Mononuclear cell (primary cell): ENCODE data around the gene LRMDA. TPM values are rescaled to one million over a fixed set of nuclear protein-coding genes. Genes with fewer than 3 reads are reported as not detected.

Source experiments
- H3K27me3 ChIP-seq: 2 replicates; pipeline ENCODE4 v1.6.0; 2011; ENCODE audit warnings: low read length, control low read depth; ENCODE audit not compliant: insufficient read depth
- H3K4me1 ChIP-seq: 2 replicates; pipeline ENCODE4 v1.5.1; 2011; ENCODE audit warnings: mild to moderate bottlenecking, low read length, control low read depth; ENCODE audit not compliant: insufficient read depth
- H3K4me3 ChIP-seq: 2 replicates; pipeline ENCODE4 v1.5.1; 2011; ENCODE audit warnings: mild to moderate bottlenecking, low read length, moderate library complexity
- H3K9me3 ChIP-seq: 2 replicates; pipeline ENCODE4 v1.5.1; 2011; ENCODE audit warnings: low read depth, mild to moderate bottlenecking, control low read depth, low read length
- total RNA-seq: library from RNA; depleted of rRNA; stranded (reverse); fragments of >200 nt; gene quantifications from one replicate; pipeline ENCODE4 v1.2.3, GENCODE V29; 2012

Gene LRMDA
- total RNA-seq, 1 donor = 7.6 TPM

DNA sequence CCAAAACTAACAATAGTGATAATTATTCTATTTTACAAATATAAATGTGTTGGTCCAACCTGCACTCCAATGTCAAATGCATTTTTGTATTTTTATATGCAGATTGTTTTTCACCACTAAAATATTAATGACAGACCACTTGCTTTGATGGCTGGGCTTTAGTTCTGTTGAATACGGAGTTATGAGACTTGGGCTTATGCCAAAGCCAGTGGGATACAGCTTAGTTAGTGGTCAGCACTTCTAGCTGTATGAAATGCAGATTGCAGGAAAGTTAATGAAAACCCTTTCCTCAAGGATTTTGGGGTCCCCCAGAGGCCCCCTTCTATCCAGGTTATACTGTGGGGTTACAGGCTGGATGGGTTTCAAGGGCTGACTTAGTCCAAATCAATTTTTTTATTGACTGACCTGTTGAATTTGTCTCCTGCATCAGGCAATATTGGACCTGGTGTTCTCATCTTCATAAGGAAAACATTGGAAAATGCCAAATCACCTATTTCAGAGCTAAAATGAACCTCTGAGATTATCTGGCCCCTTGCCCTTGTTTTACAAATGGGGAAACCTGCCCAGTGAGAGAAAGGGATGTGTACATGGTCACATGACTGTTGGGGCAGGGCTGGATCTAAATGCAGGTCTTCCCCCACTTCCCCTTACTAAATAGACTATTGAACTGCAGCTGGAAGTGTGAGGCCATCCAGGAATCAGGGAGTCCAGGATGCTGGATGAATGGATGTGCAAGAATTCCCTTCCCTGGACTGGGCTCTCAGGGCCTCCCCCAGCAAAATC lies 1120.9 kb downstream of the LRMDA start:
- H3K9me3 ChIP-seq = no peaks in the 10 kb centered on the region
- no peak overlapping the region for H3K4me3 ChIP-seq
- no peaks in the 10 kb centered on the region for H3K4me1 ChIP-seq
- no peaks in the 10 kb centered on the region for H3K27me3 ChIP-seq

GRCh38 chr10:76553263-76554032 lies 1122.0 kb downstream of the LRMDA start:
- no peaks in the 10 kb centered on the region for H3K9me3 ChIP-seq
- H3K4me1 ChIP-seq = no peaks in the 10 kb centered on the region
- no peaks in the 10 kb centered on the region for H3K27me3 ChIP-seq
- H3K4me3 ChIP-seq = no peak overlapping the region

- H3K4me1 ChIP-seq = no peaks in the 10 kb centered on the region
- H3K4me3 ChIP-seq = no peak overlapping the region
- no peaks in the 10 kb centered on the region for H3K9me3 ChIP-seq
- no peaks in the 10 kb centered on the region for H3K27me3 ChIP-seq
Measured at GRCh38 chr10:76554033-76554408, 1122.6 kb downstream of the LRMDA start.

- no peaks in the 10 kb centered on the region for H3K27me3 ChIP-seq
- H3K4me1 ChIP-seq = no peaks in the 10 kb centered on the region
- no peaks in the 10 kb centered on the region for H3K9me3 ChIP-seq
- H3K4me3 ChIP-seq = no peak overlapping the region
Measured at GRCh38 chr10:76554478-76554877, 1123.1 kb downstream of the LRMDA start.

GRCh38 chr10:76555067-76555670 lies 1123.7 kb downstream of the LRMDA start:
- Histone ChIP-seq H3K9me3 (no peaks in the 10 kb centered on the region), H3K27me3 (no peaks in the 10 kb centered on the region), H3K4me1 (no peaks in the 10 kb centered on the region), H3K4me3 (no peak overlapping the region)

DNA sequence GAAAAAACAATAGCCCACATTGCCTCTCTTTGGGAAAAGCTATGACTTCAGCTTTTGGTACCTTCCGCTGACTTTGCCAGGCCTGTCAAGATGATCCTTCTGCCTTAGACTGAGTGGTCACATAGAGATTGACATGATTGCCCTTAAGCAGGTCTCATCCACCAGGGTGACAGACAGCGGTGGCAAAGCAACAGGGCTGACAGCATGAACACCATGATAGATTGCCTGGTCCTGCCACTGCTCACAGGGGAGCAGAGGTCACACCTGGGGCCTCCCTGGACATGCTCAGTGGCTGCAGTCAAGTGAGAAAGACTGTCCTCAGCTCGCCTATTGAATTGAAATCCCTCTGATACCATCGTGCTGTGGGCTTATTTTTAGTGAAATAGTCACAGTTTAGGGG lies 1125.9 kb downstream of the LRMDA start:
- Histone ChIP-seq H3K4me3 (no peak overlapping the region), H3K9me3 (no peaks in the 10 kb centered on the region), H3K4me1 (no peaks in the 10 kb centered on the region), H3K27me3 (no peaks in the 10 kb centered on the region)

- Histone ChIP-seq H3K9me3 (no peaks in the 10 kb centered on the region), H3K4me3 (no peak overlapping the region), H3K27me3 (no peaks in the 10 kb centered on the region), H3K4me1 (no peaks in the 10 kb centered on the region)
Measured at GRCh38 chr10:76558586-76558985, 1127.2 kb downstream of the LRMDA start.

- H3K4me1 ChIP-seq = no peaks in the 10 kb centered on the region
- no peaks in the 10 kb centered on the region for H3K27me3 ChIP-seq
- H3K9me3 ChIP-seq = no peaks in the 10 kb centered on the region
- H3K4me3 ChIP-seq = no peak overlapping the region
Measured at GRCh38 chr10:76558996-76559891, 1127.8 kb downstream of the LRMDA start.

DNA sequence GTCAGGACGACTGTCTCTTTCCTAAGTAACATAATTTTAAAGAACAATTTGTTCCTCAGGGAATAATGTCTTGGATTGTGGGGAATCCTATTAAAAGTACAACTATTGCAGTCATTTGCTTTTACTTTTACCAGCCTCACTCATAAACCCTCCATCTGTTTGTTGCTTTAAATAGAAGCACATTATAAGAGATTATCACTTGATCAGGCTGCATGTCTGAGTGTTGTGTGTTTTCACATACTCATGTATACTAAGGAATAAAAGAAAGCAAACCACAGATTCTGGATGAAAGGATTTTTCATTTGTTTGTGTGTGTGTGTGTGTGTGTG lies 1128.4 kb downstream of the LRMDA start:
- Histone ChIP-seq H3K4me1 (no peaks in the 10 kb centered on the region), H3K27me3 (no peaks in the 10 kb centered on the region), H3K4me3 (no peak overlapping the region), H3K9me3 (no peaks in the 10 kb centered on the region)

GRCh38 chr10:76560338-76560737 lies 1128.9 kb downstream of the LRMDA start:
- Histone ChIP-seq H3K4me3 (no peak overlapping the region), H3K9me3 (no peaks in the 10 kb centered on the region), H3K4me1 (no peaks in the 10 kb centered on the region), H3K27me3 (no peaks in the 10 kb centered on the region)

GRCh38 chr10:76563286-76563685 lies 1131.9 kb downstream of the LRMDA start:
- H3K4me1 ChIP-seq = no peaks in the 10 kb centered on the region

DNA sequence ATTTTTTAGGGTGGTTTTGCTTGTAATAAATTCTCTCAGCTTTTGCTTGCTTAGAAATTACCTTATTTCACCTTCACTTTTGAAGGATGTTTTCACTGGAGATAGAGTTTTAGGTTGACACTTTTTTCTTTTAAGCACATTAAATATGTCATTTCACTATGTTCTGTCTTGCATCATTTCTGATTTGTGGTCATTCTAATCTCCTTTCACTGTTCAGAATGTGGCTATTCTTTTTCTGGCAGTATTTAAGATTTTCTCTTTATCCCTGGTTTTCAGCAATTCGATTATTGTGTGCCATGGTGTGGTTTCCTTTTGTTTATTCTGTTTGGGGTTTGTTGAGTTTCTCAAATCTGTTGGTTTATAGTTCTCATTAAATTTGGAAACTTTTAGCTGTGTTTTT lies 1140.6 kb downstream of the LRMDA start:
- Histone ChIP-seq H3K4me1 (no peaks in the 10 kb centered on the region), H3K9me3 (no peaks in the 10 kb centered on the region), H3K27me3 (no peaks in the 10 kb centered on the region), H3K4me3 (no peak overlapping the region)

More at GRCh38 chr10:76563286-76563685, 1131.9 kb downstream of the LRMDA start:
- no peaks in the 10 kb centered on the region for H3K9me3 ChIP-seq
- H3K27me3 ChIP-seq = no peaks in the 10 kb centered on the region
- no peak overlapping the region for H3K4me3 ChIP-seq

DNA sequence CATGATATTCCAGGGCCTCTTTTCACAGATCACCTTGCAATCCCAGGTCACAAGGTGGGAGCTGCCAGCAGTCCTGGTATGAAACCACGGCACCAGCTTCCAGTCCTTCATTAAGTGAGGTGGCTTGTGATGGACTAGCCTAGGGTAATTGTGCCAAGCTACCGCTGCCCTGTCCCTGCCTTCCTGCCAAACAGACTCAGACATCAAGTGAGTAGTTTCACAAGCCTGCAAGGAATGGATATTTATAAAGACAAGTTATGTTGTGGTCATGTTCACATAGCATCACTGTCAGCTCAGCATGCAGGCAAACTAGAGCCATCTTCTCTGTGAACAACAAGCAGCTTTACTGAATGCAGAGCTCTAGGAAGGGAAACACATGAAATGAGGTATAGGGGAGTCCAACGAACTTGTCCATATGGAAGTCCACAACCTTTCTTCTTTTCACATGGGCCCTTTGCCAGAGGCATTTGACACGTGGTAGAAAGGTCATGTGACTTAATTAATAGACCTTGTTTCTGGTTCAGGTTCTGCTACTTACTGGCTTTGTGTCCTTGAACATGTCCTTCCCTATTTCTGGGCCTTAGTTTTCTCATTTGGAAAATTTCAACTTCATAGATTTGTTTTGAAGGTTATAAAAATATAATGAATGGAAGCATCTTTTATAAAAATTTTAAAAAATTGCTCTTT lies 1145.0 kb downstream of the LRMDA start:
- Histone ChIP-seq H3K4me3 (no peak overlapping the region), H3K27me3 (no peaks in the 10 kb centered on the region), H3K9me3 (no peaks in the 10 kb centered on the region), H3K4me1 (no peaks in the 10 kb centered on the region)

- Histone ChIP-seq H3K4me3 (no peak overlapping the region), H3K4me1 (no peaks in the 10 kb centered on the region), H3K9me3 (no peaks in the 10 kb centered on the region), H3K27me3 (no peaks in the 10 kb centered on the region)
Measured at GRCh38 chr10:76577455-76577854, 1146.0 kb downstream of the LRMDA start.
